ENCODE results near the gene ZNF587B.

DNA sequence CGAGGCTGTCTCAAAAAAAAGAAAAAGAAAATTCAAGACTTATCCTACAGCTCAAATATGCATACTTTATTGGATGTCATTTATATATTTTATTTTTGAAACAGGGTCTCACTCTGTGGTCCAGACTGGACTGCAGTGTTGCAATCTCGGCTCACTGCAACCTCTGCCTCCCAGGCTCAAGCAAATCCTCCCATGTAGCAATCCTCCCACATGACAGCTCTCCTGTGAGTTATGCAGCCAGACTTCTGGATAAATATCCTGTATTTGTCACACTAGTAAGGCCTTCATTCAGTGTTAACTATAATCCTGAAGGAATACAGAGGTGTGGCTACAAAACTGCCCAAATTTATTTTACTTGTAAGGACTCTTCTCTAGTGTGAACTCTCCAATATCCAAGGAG is 22.6 kb upstream of the ZNF587B start:
- TF ChIP-seq EZH2 (IDR thresholded peaks at IDR 0.05; ENCODE audit: low read length, missing control alignments) (no peak), CTCF (conservative IDR thresholded peaks at IDR 0.05 in 1 of 2, IDR thresholded peaks at IDR 0.05 in 1 of 2; ENCODE audit: low read depth in 1 of 2, low read length in 2 of 2) (no peak)
